Motor neuron (in vitro differentiated cells): ENCODE measurements around the gene MCC. TPM values are rescaled to one million over a fixed set of nuclear protein-coding genes. Genes with fewer than 3 reads are reported as not detected.
"Not testable (repeated sequence)": the region's sequence is repeated elsewhere in the genome, so short reads cannot be mapped to it uniquely, and the experiment has no call there.

Experiments used
- ATAC-seq, 8 experiments: fragments of 200-7000 bp; cut with Tn5 transposase; replicated peaks in 6 of 8; 2 replicates each; pipeline ENCODE4 v1.8.0; 2021; ENCODE audit warnings: mild to moderate bottlenecking in 8 of 8, moderate library complexity in 8 of 8
- H3K27ac ChIP-seq, 2 donors: fragments of 250-450 bp; sonication (Bioruptor Pico); 2 replicates each; pipeline ENCODE4 v1.9.0; 2021; ENCODE audit warnings: antibody characterized with exemption in 2 of 2, mild to moderate bottlenecking in 2 of 2, moderate library complexity in 1 of 2
- H3K4me1 ChIP-seq, 2 donors: fragments of 250-450 bp; sonication (Bioruptor Pico); replicated peaks in 1 of 2; 2 replicates each; pipeline ENCODE4 v1.6.1; 2021; ENCODE audit warnings: antibody characterized with exemption in 2 of 2, mild to moderate bottlenecking in 2 of 2, moderate library complexity in 1 of 2
- H3K4me3 ChIP-seq, 5 donors: fragments of 250-450 bp; sonication (Bioruptor Pico); 2 replicates each; pipeline ENCODE4 v1.9.0; 2021; ENCODE audit warnings: antibody characterized with exemption in 5 of 5, mild to moderate bottlenecking in 5 of 5, moderate library complexity in 4 of 5
- WGBS, 10 experiments: fragments of 450-650 bp; shearing (Covaris generic); methylation state at CpG; one replicate each; pipeline ENCODE4 v1.0.0; 2022; 5-methylcytosine and 5-hydroxymethylcytosine counted together
- in situ Hi-C, 9 experiments: fragments of 400-800 bp; cut with MboI; loops; one replicate each; pipeline ENCODE4 v1.15.0; 2021; ENCODE audit warnings: low sequenced_read_pairs in 9 of 9, low pct_unique_long_range_greater_than_20kb in 2 of 9; ENCODE audit not compliant: unreplicated experiment in 9 of 9
- total RNA-seq, 8 experiments: library from RNA; unstranded; fragments of 300-600 nt; gene quantifications; 2 replicates each; pipeline versions ENCODE4 v1.2.3 to v1.2.4, GENCODE V29; 2022

Gene MCC
- total RNA-seq, 8 experiments from 2014 or later, result 6.7 to 66.0 (median 12.2) TPM

DNA sequence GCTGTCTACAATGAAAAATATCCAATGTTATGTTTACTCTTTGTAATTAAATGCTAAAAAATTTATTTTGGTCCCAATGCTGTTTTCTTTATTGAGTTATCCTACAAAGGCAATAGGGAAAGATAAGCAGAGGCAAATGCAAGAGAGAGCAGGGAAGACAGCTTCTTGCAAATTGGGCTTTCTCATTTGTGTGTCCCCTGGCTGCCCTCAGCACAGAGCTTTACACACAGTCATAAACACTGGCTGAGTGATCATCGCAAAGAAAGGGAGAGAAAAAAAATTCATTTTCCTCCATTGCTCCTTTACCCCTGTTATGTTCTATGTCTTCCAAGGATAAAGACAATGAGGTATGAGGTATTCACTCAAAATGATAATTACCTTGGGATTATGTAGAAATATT lies 51.1 kb downstream of the MCC start:
- in situ Hi-C loops, result no loop called here
- no peak for ATAC-seq
- Histone ChIP-seq H3K4me1 (no peaks in the 10 kb centered on the region), H3K4me3 (no peak overlapping the region), H3K27ac (no peak overlapping the region)
- 0 to 100% (median 50%) methylated on average over 1 of the region's 1 CpG; no CpG with 5 or more reads in 3 of the 10 experiments for WGBS, 10 experiments

DNA sequence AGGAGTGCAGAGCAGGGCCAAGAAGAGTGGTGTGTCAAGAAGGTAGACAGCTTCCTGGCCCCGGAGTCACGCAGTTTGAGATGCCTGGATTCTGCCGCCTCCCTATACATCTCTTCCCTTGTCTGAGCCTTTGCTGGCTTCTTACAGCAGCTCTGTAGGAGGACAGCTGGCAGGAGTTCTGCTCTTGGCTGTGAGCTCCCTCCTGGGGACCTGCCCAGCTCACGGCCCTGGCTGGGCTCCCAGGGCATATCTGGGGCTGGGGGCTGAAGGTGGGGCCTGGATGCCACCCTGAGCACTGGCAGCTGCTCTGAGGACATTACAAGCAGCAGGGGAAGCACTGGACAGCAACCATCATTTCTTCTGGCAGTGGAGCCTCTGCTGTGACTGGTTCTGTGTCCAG lies 52.7 kb downstream of the MCC start:
- WGBS, 10 experiments, result 100% methylated on average over 3 of the region's 4 CpGs; no CpG with 5 or more reads in 9 of the 10 experiments
- H3K27ac ChIP-seq, result no peak overlapping the region
- H3K4me3 ChIP-seq, result no peak overlapping the region
- in situ Hi-C loops, result no loop called here
- no peak for ATAC-seq
- no peaks in the 10 kb centered on the region for H3K4me1 ChIP-seq

DNA sequence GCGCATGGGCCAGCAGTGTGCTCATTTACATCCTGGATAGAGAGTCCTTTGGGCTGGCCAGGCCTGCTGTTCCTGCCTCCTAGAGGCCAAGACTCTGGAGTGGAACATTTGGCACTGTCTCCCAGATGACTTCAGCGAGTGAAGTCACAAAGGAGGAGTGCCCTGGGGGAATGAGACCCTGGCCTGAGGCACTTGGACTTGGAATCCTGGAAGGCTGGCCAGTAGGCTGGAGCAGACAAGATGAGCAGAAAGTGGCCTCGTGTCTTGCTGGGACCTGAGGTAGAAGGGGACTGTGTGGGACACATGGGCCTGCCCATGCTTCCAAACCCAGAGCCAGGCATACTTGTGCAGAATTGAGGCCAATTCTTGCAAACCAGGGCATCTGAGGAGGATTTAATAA lies 53.4 kb downstream of the MCC start, which contains the start of gene TSSK1B:
TSSK1B (minus strand) TSS at position 101 of the 400 bp plus-strand sequence. CDS start 150 bp downstream, outside the sequence.
- Histone ChIP-seq H3K27ac (no peak within 1 kb of the TSS), H3K4me1 (no peaks in the 10 kb centered on the region), H3K4me3 (no peak within 1 kb of the TSS)
- WGBS, 10 experiments, result 0 to 100% (median 83%) methylated on average over 1 to 2 of the region's 3 CpGs; no CpG with 5 or more reads in 6 of the 10 experiments
- ATAC-seq, result no peak
- in situ Hi-C loops, result no loop called here

DNA sequence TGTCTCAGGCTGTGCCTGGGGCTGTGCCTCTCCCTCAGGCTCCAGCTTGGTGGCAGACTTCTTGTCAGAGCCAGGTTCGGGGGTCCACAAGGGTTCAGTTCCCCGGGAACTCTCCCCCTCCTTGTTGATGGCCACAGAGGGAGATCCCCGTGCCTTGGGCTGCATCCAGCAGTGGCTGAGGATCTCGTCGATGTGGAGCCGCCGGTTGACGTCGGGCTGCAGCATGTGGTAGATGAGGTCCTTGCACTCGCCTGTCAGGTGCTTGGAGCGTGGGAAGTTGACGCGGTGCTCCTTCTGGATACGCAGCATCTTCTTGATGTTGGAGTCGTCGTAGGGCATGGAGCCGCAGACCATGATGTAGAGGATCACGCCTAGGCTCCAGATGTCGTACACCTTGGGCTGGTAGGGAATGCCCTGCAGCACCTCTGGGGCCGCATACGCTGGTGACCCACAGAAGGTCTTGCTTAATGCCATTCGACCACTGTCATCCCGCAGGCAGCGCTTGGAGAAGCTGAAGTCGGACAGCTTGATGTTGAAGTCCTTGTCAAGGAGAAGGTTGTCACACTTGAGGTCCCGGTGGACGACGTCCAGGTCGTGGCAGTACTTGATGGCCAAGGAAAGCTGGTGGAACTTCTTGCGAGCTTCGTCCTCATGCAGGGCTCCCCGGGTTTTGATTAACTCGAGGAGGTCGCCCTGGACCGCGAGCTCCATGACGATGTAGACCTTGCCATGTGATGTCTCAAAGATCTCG lies 54.2 kb downstream of the MCC start:
- no peak for ATAC-seq
- no peak overlapping the region for H3K4me3 ChIP-seq
- 48 to 100% (median 95%) methylated on average over 1 to 17 of the region's 38 CpGs; no CpG with 5 or more reads in 2 of the 10 experiments for WGBS, 10 experiments

DNA sequence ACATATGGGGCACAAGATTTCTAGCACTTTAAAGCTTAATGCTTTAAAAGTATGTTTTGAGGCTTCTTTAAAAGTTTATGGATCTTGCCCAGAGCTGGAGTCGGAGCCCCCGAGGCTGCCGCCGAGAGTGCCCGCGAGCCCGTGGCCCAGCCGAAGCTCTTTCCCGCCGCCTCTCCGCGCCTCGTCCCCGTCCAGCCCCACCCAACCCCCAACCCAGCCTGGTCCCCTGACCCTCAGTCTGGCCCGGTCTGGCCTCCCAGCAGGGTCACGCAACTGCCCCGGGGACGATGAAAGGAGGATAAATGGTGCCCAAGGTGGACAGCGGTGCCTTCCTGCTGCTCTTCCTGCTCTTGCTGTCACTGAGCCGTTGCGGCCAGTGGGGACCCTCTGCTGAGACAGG lies 55.2 kb downstream of the MCC start:
- ATAC-seq, result no peak
- no peak overlapping the region for H3K4me3 ChIP-seq
- H3K4me1 ChIP-seq, result no peaks in the 10 kb centered on the region
- H3K27ac ChIP-seq, result no peak overlapping the region
- 40 to 100% methylated on average over 1 to 2 of the region's 21 CpGs; no CpG with 5 or more reads in 8 of the 10 experiments for WGBS, 10 experiments
- in situ Hi-C loops, result no loop called here

More for the DNA sequence above, 54.2 kb downstream of the MCC start:
- Histone ChIP-seq H3K4me1 (no peaks in the 10 kb centered on the region), H3K27ac (no peak overlapping the region)
- in situ Hi-C loops, result no loop called here

DNA sequence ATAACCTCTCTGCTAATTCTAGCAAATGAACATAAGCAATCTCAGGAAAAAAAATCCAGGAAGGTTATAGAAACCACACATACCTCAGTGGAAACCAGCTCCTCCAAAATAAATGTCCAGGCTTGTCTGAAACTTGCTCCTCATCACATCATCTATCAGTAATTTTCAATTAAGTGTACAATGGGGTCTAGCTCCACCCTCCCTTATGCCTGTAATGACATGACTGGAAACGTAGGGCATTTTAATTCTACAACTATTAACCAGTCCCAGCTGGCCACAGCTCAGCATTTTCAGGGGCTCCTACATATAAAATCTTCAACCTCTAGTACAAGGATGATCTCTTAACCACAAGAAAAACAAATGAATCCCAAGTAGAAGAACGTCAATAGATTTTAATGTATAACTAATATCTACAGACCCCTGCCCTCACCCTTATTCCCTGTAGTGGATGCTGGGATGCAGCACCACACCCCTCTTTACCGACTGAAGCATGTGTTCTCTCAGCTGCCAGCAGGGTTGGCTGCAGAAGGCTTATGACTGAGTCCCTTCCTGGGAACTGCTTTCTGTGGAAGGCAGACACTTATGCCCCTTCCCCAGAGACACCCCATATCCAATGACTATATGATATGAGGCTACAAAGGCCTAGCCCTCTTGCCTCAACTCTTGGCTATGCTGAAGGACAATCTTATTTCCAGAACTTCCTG lies 60.2 kb downstream of the MCC start:
- in situ Hi-C loops, result no loop called here
- Histone ChIP-seq H3K27ac (no peak overlapping the region), H3K4me3 (no peak overlapping the region), H3K4me1 (peaks cover 0 to 5% of the 10 kb centered on the region in 2 donors)
- 0 to 71% (median 39%) methylated on average over 1 to 3 of the region's 3 CpGs; no CpG with 5 or more reads in 2 of the 10 experiments for WGBS, 10 experiments
- peak in 3 of 8 experiments; percentile 39 to 76 (median 56) for ATAC-seq

DNA sequence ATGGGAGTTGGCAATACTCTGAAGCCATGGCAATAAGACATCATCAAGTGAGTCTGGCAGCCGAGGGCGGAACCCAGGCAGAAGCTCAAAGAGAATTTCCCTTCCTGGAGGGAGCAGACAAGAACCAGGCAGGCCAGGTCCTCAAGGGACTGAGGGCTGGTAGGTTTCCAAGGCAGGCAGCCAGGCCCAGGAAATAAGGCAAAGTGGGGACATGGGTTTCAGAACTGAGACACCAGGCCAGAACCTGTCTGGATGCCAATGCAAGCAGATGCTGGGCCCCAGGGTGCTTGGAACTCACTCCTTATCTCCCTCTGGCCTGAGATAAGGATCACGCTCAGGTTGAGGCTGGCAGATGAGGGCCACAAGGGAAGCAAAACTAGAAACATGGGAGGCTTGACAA lies 62.3 kb downstream of the MCC start:
- peaks cover 2 to 8% of the 10 kb centered on the region in 2 donors for H3K4me1 ChIP-seq
- WGBS, 10 experiments, result 63 to 100% (median 93%) methylated on average over 1 to 3 of the region's 3 CpGs; no CpG with 5 or more reads in 7 of the 10 experiments
- no peak overlapping the region for H3K27ac ChIP-seq
- no peak for ATAC-seq
- no peak overlapping the region for H3K4me3 ChIP-seq
- in situ Hi-C loops, result no loop called here

DNA sequence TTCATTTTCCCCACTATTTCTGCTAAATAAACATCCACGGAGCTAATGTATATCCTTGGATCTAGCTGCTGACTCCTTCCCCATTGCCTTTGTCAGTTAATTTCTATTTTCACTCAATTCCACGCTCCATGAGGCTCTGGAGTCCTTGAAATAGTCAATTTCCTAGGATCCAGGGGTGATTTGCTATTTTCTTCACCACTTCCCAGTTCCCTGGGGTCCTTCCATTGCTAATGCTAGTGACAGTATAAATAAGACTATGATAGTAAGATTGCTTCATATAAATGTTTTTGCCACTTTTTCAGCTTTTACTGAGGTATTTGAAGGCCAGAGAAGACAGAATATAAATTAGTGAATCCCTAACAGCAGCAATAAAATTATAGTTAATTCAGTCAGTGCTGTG lies 66.6 kb downstream of the MCC start:
- Histone ChIP-seq H3K4me3 (no peak overlapping the region), H3K27ac (no peak overlapping the region), H3K4me1 (peaks cover 2 to 8% of the 10 kb centered on the region in 2 donors)
- ATAC-seq, result no peak
- 17 to 100% (median 51%) methylated on average over 1 to 2 of the region's 2 CpGs; no CpG with 5 or more reads in 1 of the 10 experiments for WGBS, 10 experiments
- in situ Hi-C loops, result no loop called here

DNA sequence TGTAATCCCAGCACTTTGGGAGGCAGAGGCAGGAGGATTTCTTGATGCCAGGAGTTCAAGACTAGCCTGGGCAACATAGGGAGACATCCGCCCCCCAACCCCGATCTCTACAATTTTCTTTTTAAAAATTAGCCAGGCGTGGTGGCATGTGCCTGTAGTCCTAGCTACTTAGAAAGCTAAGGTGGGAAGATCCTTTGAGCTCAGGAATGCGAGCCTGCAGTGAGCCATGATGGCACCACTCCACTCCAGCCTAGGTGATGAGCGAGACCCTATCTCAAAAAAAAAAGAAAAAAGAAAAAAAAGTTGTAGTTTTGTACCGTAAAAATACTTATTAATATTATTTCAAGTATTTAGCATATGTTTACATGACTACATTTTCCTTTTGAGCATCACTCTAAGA lies 82.7 kb downstream of the MCC start:
- Histone ChIP-seq H3K4me3 (no peak overlapping the region), H3K4me1 (peaks cover 0 to 5% of the 10 kb centered on the region in 2 donors), H3K27ac (no peak overlapping the region)
- in situ Hi-C loops, result no loop called here
- no peak for ATAC-seq
- WGBS, 10 experiments, result 22 to 93% (median 83%) methylated on average over 3 to 6 of the region's 6 CpGs

DNA sequence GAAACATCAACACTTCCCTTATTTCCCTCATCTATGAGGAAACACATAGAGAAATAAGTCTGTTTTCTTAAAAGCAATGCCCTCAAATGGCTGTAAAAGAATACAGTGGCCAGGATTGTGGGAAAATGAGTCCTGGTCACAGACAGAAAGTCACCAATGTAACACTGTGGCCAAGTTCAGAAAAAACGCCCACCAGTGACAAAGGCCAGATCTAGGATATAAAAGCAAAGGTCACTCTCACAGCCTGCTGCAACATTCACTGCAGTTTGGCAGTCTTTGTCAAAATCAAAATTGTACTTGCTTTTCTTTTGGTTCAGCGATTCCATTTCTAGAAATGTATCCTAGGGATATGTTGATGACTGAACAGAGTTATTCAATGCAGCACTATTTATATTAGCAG lies 84.0 kb downstream of the MCC start:
- in situ Hi-C loops, result no loop called here
- 33 to 100% (median 67%) methylated on average over 1 to 2 of the region's 2 CpGs; no CpG with 5 or more reads in 1 of the 10 experiments for WGBS, 10 experiments
- no peak overlapping the region for H3K27ac ChIP-seq

DNA sequence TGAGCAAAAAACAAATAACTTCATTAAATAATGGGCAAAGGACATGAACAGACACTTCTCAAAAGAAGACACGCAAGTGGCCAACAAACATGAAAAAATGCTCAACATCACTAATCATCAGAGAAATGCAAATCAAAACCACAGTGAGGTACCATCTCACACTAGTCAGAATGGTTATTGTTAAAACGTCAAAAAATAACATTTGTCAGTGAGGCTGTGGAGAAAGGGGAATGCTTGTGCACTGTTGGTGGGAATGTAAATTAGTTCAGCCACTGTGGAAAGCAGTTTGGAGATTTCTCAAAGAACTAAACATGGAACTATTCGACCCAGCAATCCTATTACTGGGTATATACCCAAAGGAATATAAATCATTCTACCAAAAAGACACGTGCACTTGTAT lies 90.3 kb downstream of the MCC start:
- WGBS, 10 experiments, result 8 to 100% (median 55%) methylated on average over 1 to 4 of the region's 4 CpGs
- H3K4me3 ChIP-seq, ATAC-seq, in situ Hi-C loops, H3K27ac ChIP-seq, H3K4me1 ChIP-seq: not testable (repeated sequence)

More for the DNA sequence above, 84.0 kb downstream of the MCC start:
- no peak for ATAC-seq
- H3K4me3 ChIP-seq, result no peak overlapping the region
- peaks cover 0 to 5% of the 10 kb centered on the region in 2 donors for H3K4me1 ChIP-seq

DNA sequence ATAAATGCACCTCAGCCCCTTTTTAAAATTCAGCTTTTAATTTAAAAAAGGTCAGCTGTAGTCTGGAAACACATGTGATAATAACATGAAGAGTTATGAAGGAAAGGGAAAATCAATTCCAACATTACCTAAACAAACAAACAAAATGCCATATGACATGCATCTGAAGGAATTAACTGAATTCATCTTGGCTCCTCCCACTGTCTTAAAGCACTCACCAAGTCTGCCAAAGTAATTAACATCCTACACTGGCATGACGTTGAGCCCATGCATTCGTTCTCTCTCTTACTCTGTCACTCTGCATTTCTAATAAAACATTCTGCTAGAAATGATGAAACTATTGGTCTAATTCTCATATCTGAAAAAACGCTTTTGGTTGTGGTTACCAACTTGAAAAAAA lies 91.2 kb downstream of the MCC start:
- peak in 3 of 8 experiments; percentile 39 to 49 (median 46) for ATAC-seq
- in situ Hi-C loops, result no loop called here

DNA sequence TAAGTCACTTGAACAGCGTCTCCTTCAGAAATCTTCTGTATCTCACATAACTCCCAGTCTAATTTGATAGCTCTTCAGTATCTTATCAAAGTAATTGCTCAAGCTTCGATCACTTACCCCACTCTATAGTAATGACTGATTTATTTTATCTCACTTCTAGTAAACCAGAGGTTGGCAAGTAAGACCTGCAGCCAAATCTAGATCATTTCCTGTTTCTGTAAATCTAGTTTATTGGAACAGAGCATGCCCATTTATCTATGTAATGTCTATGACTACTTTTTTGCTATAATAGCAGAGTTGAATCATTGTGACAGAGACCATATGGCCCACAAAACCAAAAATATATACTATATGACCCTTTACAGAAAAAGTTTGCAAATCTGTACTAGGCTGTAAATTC lies 93.6 kb downstream of the MCC start:
- H3K4me1 ChIP-seq, result no peaks in the 10 kb centered on the region
- WGBS, 10 experiments, result 50 to 100% (median 89%) methylated on average over 1 to 2 of the region's 2 CpGs; no CpG with 5 or more reads in 1 of the 10 experiments
- no peak overlapping the region for H3K27ac ChIP-seq
- no peak for ATAC-seq
- H3K4me3 ChIP-seq, result no peak overlapping the region
- in situ Hi-C loops, result no loop called here

More for the DNA sequence above, 91.2 kb downstream of the MCC start:
- Histone ChIP-seq H3K27ac (no peak overlapping the region), H3K4me3 (no peak overlapping the region), H3K4me1 (no peaks in the 10 kb centered on the region)
- 14 to 100% (median 86%) methylated on average over 1 to 3 of the region's 3 CpGs; no CpG with 5 or more reads in 1 of the 10 experiments for WGBS, 10 experiments
